Stimulated activated CD4-positive, alpha-beta T cell treated with anti-CD3 and anti-CD28 coated beads, Interleukin-4, amount 100 ng/mL, for 48 hours (primary cell): Measurements from ENCODE around the gene MMP23B.
"Not testable (repeated sequence)": the region's sequence is repeated elsewhere in the genome, so short reads cannot be mapped to it uniquely, and the experiment has no call there.

ENCODE experiments used
- DNase-seq, 2 donors: peaks; one replicate each; pipeline ENCODE4 v3.0.0-alpha.2; 2020; ENCODE audit warnings: low read depth in 2 of 2

The MMP23B gene

GRCh38 chr1:1630965-1631781 is 800 bp upstream of the MMP23B start:
- DNase-seq, result no peak

- DNase-seq, result not testable (repeated sequence)
Measured at GRCh38 chr1:1633409-1633808, 1.4 kb downstream of the MMP23B start.

DNA sequence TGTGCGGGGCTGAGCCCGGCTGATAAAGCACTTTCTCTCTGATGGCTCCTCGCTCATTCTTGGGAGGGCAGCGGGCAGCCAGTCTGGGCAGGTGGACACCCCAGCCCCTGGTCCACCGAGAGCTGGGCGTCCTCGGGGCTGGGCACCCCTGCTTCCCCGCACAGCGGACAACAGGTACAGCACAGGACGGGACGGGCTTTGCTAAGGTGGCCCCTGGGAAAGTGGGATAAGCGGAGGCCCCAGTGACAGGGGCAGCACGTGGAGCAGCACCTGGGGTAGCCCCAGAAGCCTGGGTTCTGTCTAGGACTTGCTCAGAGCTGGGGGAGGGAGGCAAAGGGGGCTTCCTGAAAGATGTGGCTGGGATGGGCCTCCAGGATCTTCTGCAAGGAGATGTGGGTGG is 2.6 kb downstream of the MMP23B start:
- DNase-seq, result not testable (repeated sequence)

DNA sequence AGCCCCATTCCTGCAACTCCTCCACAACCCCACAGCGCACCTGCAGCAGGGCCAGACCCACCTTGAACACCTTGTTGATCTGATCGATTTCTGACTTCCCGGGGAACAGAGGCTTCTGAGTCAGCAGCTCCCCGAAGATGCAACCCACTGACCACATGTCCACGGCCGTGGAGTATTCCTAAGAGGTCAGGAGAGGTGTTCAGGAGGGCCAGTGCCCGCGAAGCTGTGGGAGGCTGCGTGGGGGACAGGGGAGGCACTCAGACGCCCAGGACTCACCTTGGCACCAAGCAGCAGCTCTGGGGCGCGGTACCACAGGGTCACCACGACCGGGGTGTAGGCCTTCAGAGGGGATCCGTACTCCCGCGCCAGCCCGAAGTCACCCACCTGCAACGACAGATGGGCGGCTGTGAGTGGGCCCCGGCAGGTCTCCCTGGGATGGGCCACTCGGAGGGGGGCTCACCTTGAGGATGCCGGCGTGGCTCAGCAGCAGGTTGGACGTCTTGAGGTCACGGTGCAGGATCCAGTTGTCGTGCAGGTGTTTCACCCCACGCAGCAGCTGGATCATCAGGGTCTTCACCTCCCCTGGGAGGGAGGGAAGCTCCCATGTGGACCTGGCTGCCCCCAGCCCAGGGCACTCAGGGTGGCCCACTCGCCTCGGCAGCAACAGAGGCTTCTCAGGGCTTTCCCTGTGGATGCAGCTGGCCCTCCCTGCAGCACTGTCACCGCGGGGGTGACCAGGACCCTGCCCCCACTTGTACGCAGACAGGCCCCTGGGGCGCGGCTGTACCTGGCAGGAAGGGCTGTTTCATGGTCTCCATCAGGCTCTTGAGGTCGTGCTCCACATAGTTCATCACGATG is 4.9 kb downstream of the MMP23B start:
- not testable (repeated sequence) for DNase-seq

- not testable (repeated sequence) for DNase-seq
Measured at GRCh38 chr1:1637479-1637875, 5.5 kb downstream of the MMP23B start.

DNA sequence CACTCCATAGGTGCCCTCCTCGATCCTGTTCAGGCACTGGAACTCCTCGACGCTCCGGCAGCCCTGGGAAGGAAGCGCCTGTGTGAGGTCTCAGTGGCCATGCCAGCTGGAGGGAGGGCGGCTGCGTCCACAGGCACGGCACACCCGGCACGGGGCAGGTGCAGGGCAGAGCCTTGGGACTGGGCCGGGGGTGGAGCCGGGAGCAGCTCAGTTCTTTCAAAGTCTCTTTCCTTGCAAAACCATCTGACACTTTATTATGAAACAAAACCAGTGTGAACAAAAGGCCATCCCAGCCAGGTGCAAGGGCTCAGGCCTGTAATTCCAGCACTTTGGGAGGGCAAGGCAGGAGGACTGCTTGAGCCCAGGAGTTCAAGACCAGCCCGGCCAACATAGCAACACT is 6.6 kb downstream of the MMP23B start:
- DNase-seq, result not testable (repeated sequence)

DNA sequence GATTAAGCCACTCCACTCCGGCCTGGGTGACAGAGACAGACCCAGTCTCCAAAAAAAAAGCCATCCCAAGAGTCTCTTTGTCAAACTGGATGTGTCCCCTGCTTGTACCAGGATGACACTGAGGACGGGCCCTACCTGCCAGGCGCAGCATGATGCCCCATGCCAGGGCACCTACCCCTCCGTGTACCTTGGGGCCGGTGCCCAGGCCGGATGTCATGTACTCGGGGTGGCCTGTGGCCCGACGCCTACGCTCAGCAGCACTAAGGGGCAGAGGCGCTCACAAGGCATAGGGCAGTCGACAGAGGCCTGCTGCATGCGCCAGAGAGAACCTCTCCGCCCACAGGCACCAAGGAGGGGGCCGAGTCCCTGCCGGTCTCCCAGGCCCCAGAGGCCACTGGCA is 7.4 kb downstream of the MMP23B start:
- DNase-seq, result not testable (repeated sequence)

GRCh38 chr1:1640081-1640480 is 8.1 kb downstream of the MMP23B start:
- not testable (repeated sequence) for DNase-seq

GRCh38 chr1:1640711-1641461 is 8.9 kb downstream of the MMP23B start:
- not testable (repeated sequence) for DNase-seq

DNA sequence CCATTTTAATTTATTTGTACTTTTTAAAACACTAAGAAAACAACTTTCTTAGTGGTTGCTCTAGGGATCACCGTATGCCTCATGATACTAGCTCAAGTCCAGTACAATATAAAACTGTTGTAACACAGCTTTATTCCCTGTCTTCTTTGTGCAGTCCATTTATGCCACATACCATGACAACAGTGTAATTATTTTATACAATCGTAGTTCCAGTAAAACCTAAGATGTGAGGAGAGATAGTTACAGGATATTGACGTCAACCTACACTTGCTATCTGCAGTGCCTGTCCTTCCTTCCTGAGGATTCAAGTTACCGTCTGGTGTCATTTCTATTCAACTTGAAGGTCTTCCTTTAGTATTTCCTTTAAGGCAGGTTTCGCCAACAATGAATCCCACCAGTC is 14.4 kb downstream of the MMP23B start:
- DNase-seq, result not testable (repeated sequence)

- not testable (repeated sequence) for DNase-seq
Measured at GRCh38 chr1:1647567-1648241, 15.7 kb downstream of the MMP23B start.

DNA sequence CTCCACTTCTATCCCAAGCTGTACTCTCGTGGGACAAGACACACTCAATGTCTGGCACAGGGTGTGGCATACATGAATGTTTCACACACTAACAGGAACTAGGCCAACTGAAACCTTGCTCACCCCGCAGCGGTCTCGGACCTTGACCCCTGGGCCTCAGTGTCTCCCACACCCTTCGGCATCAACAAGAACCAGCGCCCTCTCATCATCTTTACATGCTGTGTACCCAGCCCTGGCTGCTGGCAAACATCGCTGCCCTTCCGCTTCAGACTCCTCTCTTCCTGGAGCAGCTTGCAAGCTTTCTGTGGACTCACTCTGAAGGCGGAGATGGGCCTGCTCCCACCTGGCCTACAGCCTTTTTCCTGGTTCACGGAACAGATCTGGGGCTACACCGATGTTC is 16.3 kb downstream of the MMP23B start:
- not testable (repeated sequence) for DNase-seq

- DNase-seq, result peak; percentile 96 to 100
Measured at GRCh38 chr1:1658583-1659549, 26.9 kb downstream of the MMP23B start, which contains the start of gene CDK11B. Gene CDK11B, minus strand, starts transcription at chr1:1659004. Its CDS starts 1,519 bp downstream, at chr1:1657485.

- not testable (repeated sequence) for DNase-seq
Measured at GRCh38 chr1:1662392-1662791, 30.4 kb downstream of the MMP23B start.

GRCh38 chr1:1662830-1663560 is 31.0 kb downstream of the MMP23B start:
- DNase-seq, result not testable (repeated sequence)

- not testable (repeated sequence) for DNase-seq
Measured at GRCh38 chr1:1664318-1664717, 32.3 kb downstream of the MMP23B start.

- no peak for DNase-seq
Measured at GRCh38 chr1:1664941-1665814, 33.2 kb downstream of the MMP23B start.

- peak; percentile 34 to 43 for DNase-seq
Measured at GRCh38 chr1:1665815-1666251, 33.9 kb downstream of the MMP23B start.
